Muscle layer of colon (tissue), 2 donors: ENCODE data around the gene AUTS2.

ENCODE experiments used
- H3K27ac ChIP-seq: one replicate; pipeline ENCODE4 v1.7.0; 2013; ENCODE audit warnings: low read depth, mild to moderate bottlenecking, low read length, moderate library complexity
- H3K27me3 ChIP-seq, 2 donors: one replicate each; pipeline ENCODE4 v1.7.0; 2013; ENCODE audit warnings: low read length in 2 of 2, mild to moderate bottlenecking in 2 of 2; ENCODE audit not compliant: insufficient read depth in 2 of 2, control insufficient read depth in 1 of 2
- H3K36me3 ChIP-seq: one replicate; pipeline ENCODE4 v1.7.0; 2013; ENCODE audit warnings: mild to moderate bottlenecking, low read length; ENCODE audit not compliant: insufficient read depth
- H3K4me1 ChIP-seq: one replicate; pipeline ENCODE4 v1.7.0; 2013; ENCODE audit warnings: mild to moderate bottlenecking, low read length; ENCODE audit not compliant: insufficient read depth
- H3K4me3 ChIP-seq, 2 donors: one replicate each; pipeline ENCODE4 v1.7.0; 2013; ENCODE audit warnings: low read length in 2 of 2, low read depth in 1 of 2, mild to moderate bottlenecking in 1 of 2, moderate library complexity in 1 of 2
- H3K9ac ChIP-seq: one replicate; pipeline ENCODE4 v1.7.0; 2013; ENCODE audit warnings: low read length
- H3K9me3 ChIP-seq: one replicate; pipeline ENCODE4 v1.7.0; 2013; ENCODE audit warnings: mild to moderate bottlenecking, low read length
- donor health status: abdominal sarcoma.
- donor health status: Adenocarcinoma of cecum.

AUTS2 gene

GRCh38 chr7:70630818-70631457 is 1032.7 kb downstream of the AUTS2 start:
- H3K4me3 ChIP-seq: no peak overlapping the region

GRCh38 chr7:70631718-70632117 is 1033.4 kb downstream of the AUTS2 start:
- Histone ChIP-seq H3K9ac (no peak overlapping the region), H3K4me3 (no peak overlapping the region), H3K36me3 (no peaks in the 10 kb centered on the region), H3K27ac (no peak overlapping the region), H3K9me3 (no peaks in the 10 kb centered on the region), H3K4me1 (no peaks in the 10 kb centered on the region), H3K27me3 (no peaks in the 10 kb centered on the region)

More at GRCh38 chr7:70630818-70631457, 1032.7 kb downstream of the AUTS2 start:
- H3K27me3 ChIP-seq: no peaks in the 10 kb centered on the region
- no peak overlapping the region for H3K9ac ChIP-seq
- H3K36me3 ChIP-seq: no peaks in the 10 kb centered on the region
- no peaks in the 10 kb centered on the region for H3K9me3 ChIP-seq
- no peak overlapping the region for H3K27ac ChIP-seq
- H3K4me1 ChIP-seq: no peaks in the 10 kb centered on the region

GRCh38 chr7:70632400-70632799 is 1034.1 kb downstream of the AUTS2 start:
- H3K36me3 ChIP-seq: no peaks in the 10 kb centered on the region
- no peak overlapping the region for H3K9ac ChIP-seq
- H3K27me3 ChIP-seq: no peaks in the 10 kb centered on the region
- no peaks in the 10 kb centered on the region for H3K4me1 ChIP-seq
- no peak overlapping the region for H3K4me3 ChIP-seq
- H3K9me3 ChIP-seq: no peaks in the 10 kb centered on the region
- no peak overlapping the region for H3K27ac ChIP-seq

GRCh38 chr7:70634071-70634470 is 1035.8 kb downstream of the AUTS2 start:
- Histone ChIP-seq H3K4me3 (no peak overlapping the region), H3K27me3 (no peaks in the 10 kb centered on the region), H3K27ac (no peak overlapping the region), H3K9me3 (no peaks in the 10 kb centered on the region), H3K4me1 (no peaks in the 10 kb centered on the region), H3K9ac (no peak overlapping the region), H3K36me3 (no peaks in the 10 kb centered on the region)

- Histone ChIP-seq H3K36me3 (no peaks in the 10 kb centered on the region), H3K9me3 (no peaks in the 10 kb centered on the region), H3K4me3 (no peak overlapping the region), H3K4me1 (no peaks in the 10 kb centered on the region), H3K27me3 (no peaks in the 10 kb centered on the region), H3K9ac (no peak overlapping the region), H3K27ac (no peak overlapping the region)
These were observed 1036.4 kb downstream of the AUTS2 start for GRCh38 chr7:70634610-70635068.

GRCh38 chr7:70635633-70636032 is 1037.4 kb downstream of the AUTS2 start:
- no peaks in the 10 kb centered on the region for H3K4me1 ChIP-seq
- no peak overlapping the region for H3K27ac ChIP-seq
- no peaks in the 10 kb centered on the region for H3K36me3 ChIP-seq
- no peak overlapping the region for H3K9ac ChIP-seq
- no peaks in the 10 kb centered on the region for H3K27me3 ChIP-seq
- H3K4me3 ChIP-seq: no peak overlapping the region
- H3K9me3 ChIP-seq: no peaks in the 10 kb centered on the region

GRCh38 chr7:70636169-70636568 is 1037.9 kb downstream of the AUTS2 start:
- Histone ChIP-seq H3K9ac (no peak overlapping the region), H3K27ac (no peak overlapping the region), H3K27me3 (no peaks in the 10 kb centered on the region), H3K36me3 (no peaks in the 10 kb centered on the region), H3K4me1 (no peaks in the 10 kb centered on the region), H3K4me3 (no peak overlapping the region), H3K9me3 (no peaks in the 10 kb centered on the region)

GRCh38 chr7:70637726-70638125 is 1039.5 kb downstream of the AUTS2 start:
- Histone ChIP-seq H3K9me3 (no peaks in the 10 kb centered on the region), H3K36me3 (no peaks in the 10 kb centered on the region), H3K4me1 (no peaks in the 10 kb centered on the region), H3K9ac (no peak overlapping the region), H3K27ac (no peak overlapping the region), H3K4me3 (no peak overlapping the region), H3K27me3 (no peaks in the 10 kb centered on the region)

GRCh38 chr7:70638158-70639107 is 1040.2 kb downstream of the AUTS2 start:
- no peaks in the 10 kb centered on the region for H3K9me3 ChIP-seq
- no peak overlapping the region for H3K4me3 ChIP-seq
- no peaks in the 10 kb centered on the region for H3K36me3 ChIP-seq
- no peak overlapping the region for H3K27ac ChIP-seq
- H3K27me3 ChIP-seq: no peaks in the 10 kb centered on the region
- H3K9ac ChIP-seq: no peak overlapping the region
- no peaks in the 10 kb centered on the region for H3K4me1 ChIP-seq

GRCh38 chr7:70640266-70640833 is 1042.1 kb downstream of the AUTS2 start:
- no peaks in the 10 kb centered on the region for H3K4me1 ChIP-seq
- H3K27ac ChIP-seq: no peak overlapping the region
- H3K36me3 ChIP-seq: no peaks in the 10 kb centered on the region
- H3K9me3 ChIP-seq: no peaks in the 10 kb centered on the region
- H3K4me3 ChIP-seq: no peak overlapping the region
- H3K9ac ChIP-seq: no peak overlapping the region
- no peaks in the 10 kb centered on the region for H3K27me3 ChIP-seq

- Histone ChIP-seq H3K36me3 (no peaks in the 10 kb centered on the region), H3K4me1 (no peaks in the 10 kb centered on the region), H3K27ac (no peak overlapping the region), H3K9me3 (no peaks in the 10 kb centered on the region), H3K4me3 (no peak overlapping the region), H3K9ac (no peak overlapping the region), H3K27me3 (no peaks in the 10 kb centered on the region)
These were observed 1043.6 kb downstream of the AUTS2 start for GRCh38 chr7:70641882-70642281.
